ENCODE data around the gene TBC1D16.

The TBC1D16 gene

GRCh38 chr17:79937391-79938335 is 98.0 kb downstream of the TBC1D16 start:
- DNase-seq = no peak

- DNase-seq = no peak
These were observed 98.9 kb downstream of the TBC1D16 start for GRCh38 chr17:79936641-79937381.

GRCh38 chr17:79936050-79936449 is 99.6 kb downstream of the TBC1D16 start:
- DNase-seq = no peak

- no peak for DNase-seq
These were observed 100.3 kb downstream of the TBC1D16 start for GRCh38 chr17:79935197-79935885.

- no peak for DNase-seq
These were observed 101.1 kb downstream of the TBC1D16 start for GRCh38 chr17:79934653-79934970.

GRCh38 chr17:79933863-79934652 is 101.6 kb downstream of the TBC1D16 start:
- DNase-seq = no peak

GRCh38 chr17:79932451-79933306 is 103.0 kb downstream of the TBC1D16 start:
- DNase-seq = no peak

GRCh38 chr17:79931817-79932309 is 103.8 kb downstream of the TBC1D16 start:
- no peak for DNase-seq

GRCh38 chr17:79930877-79931816 is 104.5 kb downstream of the TBC1D16 start:
- no peak for DNase-seq

GRCh38 chr17:79930062-79930876 is 105.4 kb downstream of the TBC1D16 start:
- DNase-seq = no peak

GRCh38 chr17:79929257-79930061 is 106.2 kb downstream of the TBC1D16 start:
- no peak for DNase-seq

GRCh38 chr17:79928502-79929256 is 107.0 kb downstream of the TBC1D16 start:
- no peak for DNase-seq

GRCh38 chr17:79927688-79928501 is 107.8 kb downstream of the TBC1D16 start:
- no peak for DNase-seq

GRCh38 chr17:79927136-79927661 is 108.5 kb downstream of the TBC1D16 start:
- no peak for DNase-seq

GRCh38 chr17:79926605-79927135 is 109.0 kb downstream of the TBC1D16 start:
- no peak for DNase-seq

- DNase-seq = no peak
These were observed 109.5 kb downstream of the TBC1D16 start for GRCh38 chr17:79926142-79926604.

All from NCI-H1930 (cell line).